Esophagus muscularis mucosa (tissue), 4 donors: ENCODE measurements around the gene PCP4. TPM values are rescaled to one million over a fixed set of nuclear protein-coding genes. Genes with fewer than 3 reads are reported as not detected.

Source experiments
- DNase-seq: peaks from one replicate; pipeline ENCODE4 v3.0.0-alpha.2; 2017; ENCODE audit errors: extremely low spot score
- H3K27ac ChIP-seq, 4 donors: fragments of 200-600 bp; sonication (generic); replicated peaks in 1 of 4; 1 replicate in 3 of 4; 2 replicates in 1 of 4; pipeline ENCODE4 v1.5.1; 2016 to 2019; ENCODE audit warnings: mild to moderate bottlenecking in 1 of 4
- H3K27me3 ChIP-seq, 4 donors: fragments of 200-600 bp; sonication (generic); one replicate each; pipeline versions ENCODE4 v1.5.1 to v1.6.0; 2016 to 2019
- H3K36me3 ChIP-seq, 4 donors: fragments of 200-600 bp; sonication (generic); one replicate each; pipeline ENCODE4 v1.5.1; 2016 to 2019
- H3K4me1 ChIP-seq, 4 donors: fragments of 200-600 bp; sonication (generic); one replicate each; pipeline ENCODE4 v1.5.1; 2016 to 2019
- H3K4me3 ChIP-seq, 4 donors: fragments of 200-600 bp; sonication (generic); 1 replicate in 2 of 4; 2 replicates in 2 of 4; pipeline ENCODE4 v1.5.1; 2016 to 2019; ENCODE audit warnings: mild to moderate bottlenecking in 4 of 4, moderate library complexity in 1 of 4
- H3K9me3 ChIP-seq, 4 donors: fragments of 200-600 bp; sonication (generic); 1 replicate in 3 of 4; 2 replicates in 1 of 4; pipeline ENCODE4 v1.5.1; 2016 to 2019
- EP300 ChIP-seq: sonication (generic); formaldehyde crosslinking; IDR thresholded peaks from one replicate; pipeline ENCODE4 v1.6.1; 2017; ENCODE audit warnings: antibody characterized with exemption
- POLR2A ChIP-seq: fragments of 450-650 bp; IDR thresholded peaks from one replicate; pipeline ENCODE4 v1.6.1; 2017; ENCODE audit warnings: antibody characterized with exemption, moderate library complexity, mild to moderate bottlenecking, low read depth
- POLR2AphosphoS5 ChIP-seq, 2 donors: sonication (generic); formaldehyde crosslinking; IDR thresholded peaks; one replicate each; pipeline ENCODE4 v1.6.1; 2017; ENCODE audit warnings: antibody characterized with exemption in 2 of 2
- WGBS: methylation state at CpG from one replicate; pipeline ENCODE4 v1.1.5; 2018; 5-methylcytosine and 5-hydroxymethylcytosine counted together
- intact Hi-C: fragments of 100-400 bp; cut with DNase I; formaldehyde crosslinking; loops from one replicate; pipeline ENCODE4 v1.15.1; 2023
- total RNA-seq, 4 donors: library from RNA; depleted of rRNA; stranded (reverse); fragments of >200 nt; gene quantifications; one replicate each; pipeline versions ENCODE4 v1.1.0 to v1.2.1, GENCODE V29; 2016
- TF ChIP-seq, protein P1 (sequence below), 3 experiments: fragments of 200-600 bp in 2 of 3; fragments of 450-650 bp in 1 of 3; sonication (generic) in 2 of 3; IDR thresholded peaks; one replicate each; pipeline ENCODE4 v1.5.1; 2017 to 2019; ENCODE audit warnings: antibody characterized with exemption in 3 of 3, mild to moderate bottlenecking in 2 of 3, moderate library complexity in 1 of 3

Gene PCP4
- total RNA-seq, 4 donors from 2014 or later, result 82.0 to 172 (median 125) TPM

DNA sequence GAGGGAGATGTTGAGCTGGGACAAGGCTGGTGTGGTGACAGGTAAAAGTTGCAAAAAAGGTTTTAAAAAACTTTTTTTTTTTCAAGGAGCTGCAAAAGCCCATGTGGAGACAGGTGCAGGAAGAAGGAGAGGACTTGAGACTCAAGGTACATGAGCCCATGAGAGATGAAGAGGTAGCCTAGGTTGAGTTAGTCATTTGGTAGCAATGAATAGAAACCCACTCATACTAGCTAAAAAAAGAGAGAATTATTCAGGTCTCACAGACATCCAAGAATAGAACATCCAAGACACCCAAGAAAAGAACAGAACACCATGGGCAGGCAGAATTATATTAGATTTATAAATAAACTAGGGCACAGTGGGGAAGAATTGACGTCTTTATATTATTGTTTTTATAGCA lies 65.1 kb downstream of the PCP4 start:
- Histone ChIP-seq H3K9me3 (no peaks in the 10 kb centered on the region), H3K4me3 (no peak overlapping the region), H3K27ac (no peak overlapping the region), H3K27me3 (no peaks in the 10 kb centered on the region), H3K36me3 (peaks cover 3 to 6% (median 5%) of the 10 kb centered on the region in 4 donors), H3K4me1 (peaks cover 0 to 2% (median 0%) of the 10 kb centered on the region in 4 donors)
- intact Hi-C loops, result no loop called here
- TF ChIP-seq, protein P1, sequence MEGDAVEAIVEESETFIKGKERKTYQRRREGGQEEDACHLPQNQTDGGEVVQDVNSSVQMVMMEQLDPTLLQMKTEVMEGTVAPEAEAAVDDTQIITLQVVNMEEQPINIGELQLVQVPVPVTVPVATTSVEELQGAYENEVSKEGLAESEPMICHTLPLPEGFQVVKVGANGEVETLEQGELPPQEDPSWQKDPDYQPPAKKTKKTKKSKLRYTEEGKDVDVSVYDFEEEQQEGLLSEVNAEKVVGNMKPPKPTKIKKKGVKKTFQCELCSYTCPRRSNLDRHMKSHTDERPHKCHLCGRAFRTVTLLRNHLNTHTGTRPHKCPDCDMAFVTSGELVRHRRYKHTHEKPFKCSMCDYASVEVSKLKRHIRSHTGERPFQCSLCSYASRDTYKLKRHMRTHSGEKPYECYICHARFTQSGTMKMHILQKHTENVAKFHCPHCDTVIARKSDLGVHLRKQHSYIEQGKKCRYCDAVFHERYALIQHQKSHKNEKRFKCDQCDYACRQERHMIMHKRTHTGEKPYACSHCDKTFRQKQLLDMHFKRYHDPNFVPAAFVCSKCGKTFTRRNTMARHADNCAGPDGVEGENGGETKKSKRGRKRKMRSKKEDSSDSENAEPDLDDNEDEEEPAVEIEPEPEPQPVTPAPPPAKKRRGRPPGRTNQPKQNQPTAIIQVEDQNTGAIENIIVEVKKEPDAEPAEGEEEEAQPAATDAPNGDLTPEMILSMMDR (IDR thresholded peaks at IDR 0.05), result no peak
- no peak for TF ChIP-seq POLR2AphosphoS5 (IDR thresholded peaks at IDR 0.05)
- no peak for TF ChIP-seq EP300
- no peak for TF ChIP-seq POLR2A
- no peak for DNase-seq
- 76% methylated on average over 1 of the region's 1 CpG for WGBS

- 88% methylated on average over 2 of the region's 2 CpGs for WGBS
- no peaks in the 10 kb centered on the region for H3K27me3 ChIP-seq
- no peak overlapping the region for H3K4me3 ChIP-seq
- intact Hi-C loops, result no loop called here
- H3K4me1 ChIP-seq, result peaks cover 0 to 12% (median 9%) of the 10 kb centered on the region in 4 donors
- H3K9me3 ChIP-seq, result no peaks in the 10 kb centered on the region
- H3K36me3 ChIP-seq, result peaks cover 0 to 2% (median 0%) of the 10 kb centered on the region in 4 donors
- DNase-seq, result no peak
- H3K27ac ChIP-seq, result no peak overlapping the region
- TF ChIP-seq, protein P1 (IDR thresholded peaks at IDR 0.05), result no peak
- no peak for TF ChIP-seq POLR2AphosphoS5 (IDR thresholded peaks at IDR 0.05)
- no peak for TF ChIP-seq POLR2A
- TF ChIP-seq EP300, result no peak
Observed at GRCh38 chr21:39934895-39935294, 67.7 kb downstream of the PCP4 start.

DNA sequence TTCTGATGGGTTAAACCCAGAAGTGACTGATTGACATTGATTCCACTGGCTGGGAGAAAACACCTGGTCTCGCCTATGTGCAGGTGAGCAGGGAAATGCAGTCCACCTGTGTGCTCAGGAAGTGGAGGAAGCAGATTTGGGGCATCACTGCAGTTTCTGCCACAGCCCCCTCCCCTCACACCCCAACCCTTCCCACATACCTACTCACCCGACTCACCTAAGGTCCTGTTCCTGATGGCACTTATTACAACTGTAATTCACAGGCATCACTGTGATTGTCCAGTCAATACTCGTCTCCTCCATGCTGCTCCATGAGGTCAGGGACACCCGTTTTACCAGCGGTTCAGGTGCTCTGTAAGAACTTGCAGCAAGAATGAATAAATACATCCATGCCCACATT lies 68.5 kb downstream of the PCP4 start:
- no peaks in the 10 kb centered on the region for H3K9me3 ChIP-seq
- DNase-seq, result no peak
- WGBS, result 87% methylated on average over 5 of the region's 5 CpGs
- H3K36me3 ChIP-seq, result no peaks in the 10 kb centered on the region
- TF ChIP-seq POLR2AphosphoS5 (IDR thresholded peaks at IDR 0.05) (no peak), EP300 (no peak), POLR2A (no peak)
- TF ChIP-seq, protein P1 (IDR thresholded peaks at IDR 0.05), result no peak
- intact Hi-C loops, result no loop called here
- no peak overlapping the region for H3K4me3 ChIP-seq
- no peaks in the 10 kb centered on the region for H3K27me3 ChIP-seq
- peaks cover 0 to 12% (median 9%) of the 10 kb centered on the region in 4 donors for H3K4me1 ChIP-seq
- no peak overlapping the region for H3K27ac ChIP-seq

DNA sequence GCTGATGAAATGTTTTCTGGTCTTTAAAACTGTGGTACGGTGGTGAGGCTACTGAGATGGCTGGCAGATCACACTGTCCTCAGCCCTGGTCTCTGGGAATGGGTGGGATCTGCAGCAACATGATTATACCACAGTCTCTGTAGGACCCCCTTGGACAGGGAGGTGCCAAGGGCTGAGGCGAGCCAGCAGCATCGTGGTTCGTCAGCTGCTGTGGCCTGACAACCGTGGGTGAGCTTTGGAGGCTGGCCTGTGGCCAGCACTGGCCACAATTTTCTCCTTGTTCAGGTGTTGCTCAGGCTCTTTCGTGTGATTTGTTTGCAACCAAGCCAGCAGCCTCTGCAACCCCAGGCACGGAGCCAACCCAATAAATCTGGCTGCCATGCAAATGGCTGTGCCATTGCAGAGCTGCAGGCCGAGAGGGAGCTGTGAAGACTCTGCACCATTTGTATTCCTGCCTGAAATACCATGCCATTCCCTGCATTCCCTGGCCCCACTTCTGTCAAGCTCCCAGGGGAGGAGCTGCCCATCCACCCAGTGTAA lies 70.9 kb downstream of the PCP4 start:
- no peak for DNase-seq
- Histone ChIP-seq H3K36me3 (no peaks in the 10 kb centered on the region), H3K27me3 (no peaks in the 10 kb centered on the region), H3K4me3 (no peak overlapping the region), H3K27ac (no peak overlapping the region), H3K4me1 (peaks cover 0 to 12% (median 9%) of the 10 kb centered on the region in 4 donors), H3K9me3 (no peaks in the 10 kb centered on the region)
- TF ChIP-seq POLR2AphosphoS5 (IDR thresholded peaks at IDR 0.05) (no peak), EP300 (no peak), POLR2A (no peak)
- TF ChIP-seq, protein P1 (IDR thresholded peaks at IDR 0.05), result no peak
- intact Hi-C loops, result no loop called here
- WGBS, result 60% methylated on average over 1 of the region's 8 CpGs

- H3K9me3 ChIP-seq, result peaks cover 0 to 3% (median 0%) of the 10 kb centered on the region in 4 donors
- intact Hi-C loops, result no loop called here
- peaks cover 0 to 18% (median 1%) of the 10 kb centered on the region in 4 donors for H3K4me1 ChIP-seq
- no peak overlapping the region for H3K4me3 ChIP-seq
- DNase-seq, result no peak
- WGBS, result 85% methylated on average over 2 of the region's 2 CpGs
- H3K36me3 ChIP-seq, result no peaks in the 10 kb centered on the region
- H3K27ac ChIP-seq, result no peak overlapping the region
- no peaks in the 10 kb centered on the region for H3K27me3 ChIP-seq
- TF ChIP-seq POLR2AphosphoS5 (IDR thresholded peaks at IDR 0.05) (no peak), EP300 (no peak), POLR2A (no peak)
- TF ChIP-seq, protein P1 (IDR thresholded peaks at IDR 0.05), result no peak
Observed at GRCh38 chr21:39946199-39946598, 79.0 kb downstream of the PCP4 start.
